Neural cell (in vitro differentiated cells): ENCODE results near the gene ZNF516. TPM values are rescaled to one million over a fixed set of nuclear protein-coding genes. Genes with fewer than 3 reads are reported as not detected.

Experiments
- H2AFZ ChIP-seq: fragments of 200-600, 300-800 bp; sonication (generic), shearing (Covaris generic); 2 replicates; pipeline ENCODE4 v1.6.0; 2014; ENCODE audit warnings: low read depth, mild to moderate bottlenecking, antibody characterized with exemption, low read length, moderate library complexity
- H3F3A ChIP-seq: fragments of 200-600 bp; shearing (Covaris generic); 2 replicates; pipeline ENCODE4 v1.6.1; 2016; ENCODE audit warnings: mild to moderate bottlenecking, moderate library complexity, mixed read lengths, antibody characterized with exemption, low read length; ENCODE audit not compliant: insufficient read depth, poor library complexity, severe bottlenecking
- H3K27ac ChIP-seq: fragments of 200-600, 300-800 bp; sonication (generic), shearing (Covaris generic); 2 replicates; pipeline ENCODE4 v1.5.1; 2014; ENCODE audit warnings: mild to moderate bottlenecking, low read length, moderate library complexity
- H3K27me3 ChIP-seq: fragments of 300-800, 200-600 bp; sonication (generic), shearing (Covaris generic); 2 replicates; pipeline ENCODE4 v1.6.0; 2014; ENCODE audit warnings: mild to moderate bottlenecking, low read depth, low read length, moderate library complexity; ENCODE audit not compliant: insufficient read depth
- H3K36me3 ChIP-seq: fragments of 300-800, 200-600 bp; sonication (generic), shearing (Covaris generic); 2 replicates; pipeline ENCODE4 v1.5.1; 2014; ENCODE audit warnings: mild to moderate bottlenecking, antibody characterized with exemption, low read length, moderate library complexity; ENCODE audit not compliant: insufficient read depth
- H3K4me2 ChIP-seq: fragments of 300-800, 200-600 bp; sonication (generic), shearing (Covaris generic); 2 replicates; pipeline ENCODE4 v1.6.0; 2014; ENCODE audit warnings: mild to moderate bottlenecking, low read length
- H3K4me3 ChIP-seq: fragments of 300-800, 200-600 bp; sonication (generic), shearing (Covaris generic); 2 replicates; pipeline ENCODE4 v1.5.1; 2014; ENCODE audit warnings: mild to moderate bottlenecking, low read length, moderate library complexity
- H3K79me2 ChIP-seq: fragments of 200-600 bp; shearing (Covaris generic); replicated peaks from 2 replicates; pipeline ENCODE4 v1.6.0; 2014; ENCODE audit warnings: mild to moderate bottlenecking, low read length, moderate library complexity; ENCODE audit not compliant: insufficient read depth
- H3K9ac ChIP-seq: fragments of 300-800, 200-600 bp; sonication (generic), shearing (Covaris generic); 2 replicates; pipeline ENCODE4 v1.6.1; 2016; ENCODE audit warnings: mild to moderate bottlenecking, low read length, mixed read lengths
- H3K9me2 ChIP-seq: fragments of 200-600 bp; shearing (Covaris generic); 2 replicates; pipeline ENCODE4 v1.6.1; 2016; ENCODE audit warnings: mild to moderate bottlenecking, low read length, mixed read lengths; ENCODE audit not compliant: insufficient read depth
- H3K9me3 ChIP-seq: fragments of 200-600, 300-800 bp; sonication (generic), shearing (Covaris generic); 2 replicates; pipeline ENCODE4 v1.6.1; 2016; ENCODE audit warnings: mild to moderate bottlenecking, mixed run types, low read length, moderate library complexity, mixed read lengths
- H4K20me1 ChIP-seq: fragments of 200-600 bp; shearing (Covaris generic); 2 replicates; pipeline ENCODE4 v1.6.1; 2016; ENCODE audit warnings: mild to moderate bottlenecking, mixed run types; ENCODE audit not compliant: insufficient read depth
- CTCF ChIP-seq: fragments of 450-650 bp; IDR thresholded peaks from 2 replicates; pipeline ENCODE4 v1.5.1; 2014; ENCODE audit warnings: antibody characterized with exemption, mild to moderate bottlenecking, moderate library complexity; ENCODE audit not compliant: poor library complexity, severe bottlenecking
- EP300 ChIP-seq: fragments of 450-650 bp; conservative IDR thresholded peaks from 2 replicates; pipeline ENCODE4 v1.6.1; 2014; ENCODE audit warnings: antibody characterized with exemption, mild to moderate bottlenecking, moderate library complexity; ENCODE audit not compliant: poor library complexity, severe bottlenecking
- EZH2 ChIP-seq: fragments of 200-600, 300-800 bp; shearing (Covaris generic), sonication (generic); IDR thresholded peaks from 2 replicates; pipeline ENCODE4 v1.6.1; 2014; ENCODE audit warnings: antibody characterized with exemption, low read length, borderline replicate concordance, mild to moderate bottlenecking; ENCODE audit not compliant: insufficient read depth, poor library complexity, severe bottlenecking
- MXI1 ChIP-seq: fragments of 450-650 bp; conservative IDR thresholded peaks from 2 replicates; pipeline ENCODE4 v1.6.1; 2014; ENCODE audit warnings: antibody characterized with exemption, mild to moderate bottlenecking; ENCODE audit not compliant: poor library complexity, severe bottlenecking
- POLR2AphosphoS5 ChIP-seq: IDR thresholded peaks from 2 replicates; pipeline ENCODE4 v1.6.1; 2012
- RAD21 ChIP-seq: fragments of 450-650 bp; conservative IDR thresholded peaks from 2 replicates; pipeline ENCODE4 v1.6.1; 2014; ENCODE audit warnings: antibody characterized with exemption, mild to moderate bottlenecking, moderate library complexity
- SMC3 ChIP-seq: fragments of 450-650 bp; conservative IDR thresholded peaks from 2 replicates; pipeline ENCODE4 v1.6.1; 2014; ENCODE audit warnings: antibody characterized with exemption, mild to moderate bottlenecking, moderate library complexity; ENCODE audit not compliant: poor library complexity
- TAF1 ChIP-seq: IDR thresholded peaks from 2 replicates; pipeline ENCODE4 v1.6.1; 2012; ENCODE audit warnings: low read depth
- polyA plus RNA-seq: library from polyadenylated mRNA; depleted of rRNA; stranded (reverse); fragments of >200 nt; gene quantifications from 2 replicates; pipeline ENCODE4 v1.2.3, GENCODE V29; 2014
- TF ChIP-seq, protein P1 (sequence below): IDR thresholded peaks from 2 replicates; pipeline ENCODE4 v1.6.1; 2012; ENCODE audit warnings: borderline replicate concordance

ZNF516 gene
- polyA plus RNA-seq, 1 donor from 2014 or later: 11.5 TPM

DNA sequence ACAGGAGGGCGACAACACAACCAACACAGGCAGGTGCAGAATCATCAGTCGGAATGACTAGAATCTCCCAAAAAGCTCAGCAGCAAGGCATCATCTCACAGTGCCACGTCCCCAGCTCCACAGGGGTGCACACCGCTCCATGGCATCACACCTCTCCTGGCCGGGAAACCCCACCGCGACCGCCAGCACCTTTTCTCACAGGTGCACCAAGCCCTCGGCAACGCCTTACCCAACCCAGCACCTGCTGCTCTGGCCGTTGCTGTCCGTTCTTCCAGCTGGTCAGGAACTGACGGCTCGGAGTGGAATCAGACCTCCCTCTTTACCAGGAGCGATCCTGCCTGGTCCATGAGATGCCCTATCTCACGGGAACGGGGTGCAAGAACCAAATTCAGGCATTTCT lies 61.3 kb downstream of the ZNF516 start:
- Histone ChIP-seq H4K20me1 (no peaks in the 10 kb centered on the region), H3K9me2 (no peaks in the 10 kb centered on the region), H3K27me3 (no peaks in the 10 kb centered on the region), H3K27ac (no peak overlapping the region), H3K79me2 (peaks cover 83% of the 10 kb centered on the region), H3K9ac (no peak overlapping the region), H3K36me3 (peaks cover 3% of the 10 kb centered on the region), H3K4me2 (no peak overlapping the region), H3K9me3 (no peaks in the 10 kb centered on the region), H3K4me3 (no peak overlapping the region), H3F3A (no peaks in the 10 kb centered on the region), H2AFZ (no peak overlapping the region)
- no peak for TF ChIP-seq MXI1
- TF ChIP-seq TAF1: no peak
- TF ChIP-seq, protein P1, sequence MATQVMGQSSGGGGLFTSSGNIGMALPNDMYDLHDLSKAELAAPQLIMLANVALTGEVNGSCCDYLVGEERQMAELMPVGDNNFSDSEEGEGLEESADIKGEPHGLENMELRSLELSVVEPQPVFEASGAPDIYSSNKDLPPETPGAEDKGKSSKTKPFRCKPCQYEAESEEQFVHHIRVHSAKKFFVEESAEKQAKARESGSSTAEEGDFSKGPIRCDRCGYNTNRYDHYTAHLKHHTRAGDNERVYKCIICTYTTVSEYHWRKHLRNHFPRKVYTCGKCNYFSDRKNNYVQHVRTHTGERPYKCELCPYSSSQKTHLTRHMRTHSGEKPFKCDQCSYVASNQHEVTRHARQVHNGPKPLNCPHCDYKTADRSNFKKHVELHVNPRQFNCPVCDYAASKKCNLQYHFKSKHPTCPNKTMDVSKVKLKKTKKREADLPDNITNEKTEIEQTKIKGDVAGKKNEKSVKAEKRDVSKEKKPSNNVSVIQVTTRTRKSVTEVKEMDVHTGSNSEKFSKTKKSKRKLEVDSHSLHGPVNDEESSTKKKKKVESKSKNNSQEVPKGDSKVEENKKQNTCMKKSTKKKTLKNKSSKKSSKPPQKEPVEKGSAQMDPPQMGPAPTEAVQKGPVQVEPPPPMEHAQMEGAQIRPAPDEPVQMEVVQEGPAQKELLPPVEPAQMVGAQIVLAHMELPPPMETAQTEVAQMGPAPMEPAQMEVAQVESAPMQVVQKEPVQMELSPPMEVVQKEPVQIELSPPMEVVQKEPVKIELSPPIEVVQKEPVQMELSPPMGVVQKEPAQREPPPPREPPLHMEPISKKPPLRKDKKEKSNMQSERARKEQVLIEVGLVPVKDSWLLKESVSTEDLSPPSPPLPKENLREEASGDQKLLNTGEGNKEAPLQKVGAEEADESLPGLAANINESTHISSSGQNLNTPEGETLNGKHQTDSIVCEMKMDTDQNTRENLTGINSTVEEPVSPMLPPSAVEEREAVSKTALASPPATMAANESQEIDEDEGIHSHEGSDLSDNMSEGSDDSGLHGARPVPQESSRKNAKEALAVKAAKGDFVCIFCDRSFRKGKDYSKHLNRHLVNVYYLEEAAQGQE: no peak
- TF ChIP-seq POLR2AphosphoS5: no peak
- TF ChIP-seq EP300: no peak
- TF ChIP-seq RAD21: no peak
- no peak for TF ChIP-seq EZH2
- TF ChIP-seq SMC3: no peak
- no peak for TF ChIP-seq CTCF

- no peak overlapping the region for H2AFZ ChIP-seq
- H3K4me3 ChIP-seq: no peak overlapping the region
- no peaks in the 10 kb centered on the region for H3K27me3 ChIP-seq
- no peaks in the 10 kb centered on the region for H3F3A ChIP-seq
- no peak for TF ChIP-seq TAF1
- TF ChIP-seq, protein P1: no peak
- no peak for TF ChIP-seq MXI1
- TF ChIP-seq EZH2: no peak
- TF ChIP-seq SMC3: no peak
- no peak for TF ChIP-seq POLR2AphosphoS5
- TF ChIP-seq EP300: no peak
- no peak for TF ChIP-seq RAD21
- H3K79me2 ChIP-seq: peaks cover 83% of the 10 kb centered on the region
- H3K9me3 ChIP-seq: no peaks in the 10 kb centered on the region
- H3K9me2 ChIP-seq: no peaks in the 10 kb centered on the region
- H3K9ac ChIP-seq: no peak overlapping the region
- H3K36me3 ChIP-seq: peaks cover 3% of the 10 kb centered on the region
- H4K20me1 ChIP-seq: no peaks in the 10 kb centered on the region
- H3K27ac ChIP-seq: no peak overlapping the region
- no peak overlapping the region for H3K4me2 ChIP-seq
Measured at GRCh38 chr18:76432970-76433767, 61.9 kb downstream of the ZNF516 start.
